ENCODE results near the gene C15orf61.
A peak's percentile ranks its signal among the peaks of the same experiment; 100 is the strongest.

Gene C15orf61

DNA sequence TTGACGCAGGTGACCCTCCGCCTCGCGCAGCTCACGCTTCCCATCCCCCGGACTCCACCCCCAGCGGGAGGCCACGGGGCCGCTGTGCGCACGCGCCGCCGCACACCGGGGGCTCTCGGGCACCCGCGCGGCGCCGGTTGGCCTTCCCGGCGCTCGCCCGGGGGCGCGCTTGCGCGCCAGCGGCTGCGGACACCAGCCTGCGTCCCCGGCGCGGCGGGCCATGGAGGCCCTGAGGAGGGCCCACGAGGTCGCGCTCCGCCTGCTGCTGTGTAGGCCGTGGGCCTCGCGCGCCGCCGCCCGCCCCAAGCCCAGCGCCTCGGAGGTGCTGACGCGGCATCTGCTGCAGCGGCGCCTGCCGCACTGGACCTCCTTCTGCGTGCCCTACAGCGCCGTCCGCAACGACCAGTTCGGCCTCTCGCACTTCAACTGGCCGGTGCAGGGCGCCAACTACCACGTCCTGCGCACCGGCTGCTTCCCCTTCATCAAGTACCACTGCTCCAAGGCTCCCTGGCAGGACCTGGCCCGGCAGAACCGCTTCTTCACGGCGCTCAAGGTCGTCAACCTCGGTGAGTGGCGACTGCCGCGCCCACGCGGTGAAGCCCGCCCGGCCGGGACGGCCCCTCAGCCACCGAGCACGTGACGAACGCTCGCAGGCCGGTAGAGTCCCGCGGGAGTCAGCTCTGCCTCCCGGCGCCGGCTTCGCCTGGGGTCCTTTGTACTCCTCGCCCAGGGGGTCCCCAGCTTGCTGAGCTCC lies at the start of gene C15orf61:
Gene C15orf61, plus strand, starts transcription at position 103 of the 754 bp plus-strand sequence. Its CDS starts 118 bp downstream, at position 221.
- peak within 1 kb of the TSS; percentile 97 for H3K27ac ChIP-seq

DNA sequence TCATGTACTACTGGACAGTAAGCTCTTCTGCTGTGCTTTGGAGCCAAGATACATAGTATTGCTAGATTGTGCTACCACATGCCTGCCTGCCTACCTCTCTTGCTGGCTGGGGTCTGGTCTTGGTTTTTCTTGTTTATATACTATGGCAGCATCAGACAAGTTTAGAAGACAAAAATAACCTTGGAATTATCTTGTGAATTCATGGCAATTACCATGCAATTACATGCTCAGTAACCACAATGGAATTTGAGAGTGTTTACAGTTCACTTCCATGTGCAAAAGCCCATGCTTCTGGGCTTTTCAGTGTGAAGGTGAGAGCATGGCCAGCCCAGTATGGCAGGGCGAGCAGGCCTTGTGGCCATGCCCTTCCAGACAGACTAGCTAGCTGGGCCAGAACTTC lies 48.0 kb upstream of the C15orf61 start:
- no peak overlapping the region for H3K27ac ChIP-seq

More for the DNA sequence above, at the start of gene C15orf61:
- peak; percentile 96 for TF ChIP-seq ZFX (IDR thresholded peaks at IDR 0.05)
- TF ChIP-seq, protein P1, sequence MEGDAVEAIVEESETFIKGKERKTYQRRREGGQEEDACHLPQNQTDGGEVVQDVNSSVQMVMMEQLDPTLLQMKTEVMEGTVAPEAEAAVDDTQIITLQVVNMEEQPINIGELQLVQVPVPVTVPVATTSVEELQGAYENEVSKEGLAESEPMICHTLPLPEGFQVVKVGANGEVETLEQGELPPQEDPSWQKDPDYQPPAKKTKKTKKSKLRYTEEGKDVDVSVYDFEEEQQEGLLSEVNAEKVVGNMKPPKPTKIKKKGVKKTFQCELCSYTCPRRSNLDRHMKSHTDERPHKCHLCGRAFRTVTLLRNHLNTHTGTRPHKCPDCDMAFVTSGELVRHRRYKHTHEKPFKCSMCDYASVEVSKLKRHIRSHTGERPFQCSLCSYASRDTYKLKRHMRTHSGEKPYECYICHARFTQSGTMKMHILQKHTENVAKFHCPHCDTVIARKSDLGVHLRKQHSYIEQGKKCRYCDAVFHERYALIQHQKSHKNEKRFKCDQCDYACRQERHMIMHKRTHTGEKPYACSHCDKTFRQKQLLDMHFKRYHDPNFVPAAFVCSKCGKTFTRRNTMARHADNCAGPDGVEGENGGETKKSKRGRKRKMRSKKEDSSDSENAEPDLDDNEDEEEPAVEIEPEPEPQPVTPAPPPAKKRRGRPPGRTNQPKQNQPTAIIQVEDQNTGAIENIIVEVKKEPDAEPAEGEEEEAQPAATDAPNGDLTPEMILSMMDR (conservative IDR thresholded peaks at IDR 0.05): peak; percentile 28

GRCh38 chr15:67474405-67475110 lies 46.4 kb upstream of the C15orf61 start:
- no peak for TF ChIP-seq ZFX (IDR thresholded peaks at IDR 0.05)
- TF ChIP-seq, protein P1 (conservative IDR thresholded peaks at IDR 0.05): no peak

More for the DNA sequence above, 48.0 kb upstream of the C15orf61 start:
- TF ChIP-seq ZFX (IDR thresholded peaks at IDR 0.05): no peak
- TF ChIP-seq, protein P1 (conservative IDR thresholded peaks at IDR 0.05): no peak

DNA sequence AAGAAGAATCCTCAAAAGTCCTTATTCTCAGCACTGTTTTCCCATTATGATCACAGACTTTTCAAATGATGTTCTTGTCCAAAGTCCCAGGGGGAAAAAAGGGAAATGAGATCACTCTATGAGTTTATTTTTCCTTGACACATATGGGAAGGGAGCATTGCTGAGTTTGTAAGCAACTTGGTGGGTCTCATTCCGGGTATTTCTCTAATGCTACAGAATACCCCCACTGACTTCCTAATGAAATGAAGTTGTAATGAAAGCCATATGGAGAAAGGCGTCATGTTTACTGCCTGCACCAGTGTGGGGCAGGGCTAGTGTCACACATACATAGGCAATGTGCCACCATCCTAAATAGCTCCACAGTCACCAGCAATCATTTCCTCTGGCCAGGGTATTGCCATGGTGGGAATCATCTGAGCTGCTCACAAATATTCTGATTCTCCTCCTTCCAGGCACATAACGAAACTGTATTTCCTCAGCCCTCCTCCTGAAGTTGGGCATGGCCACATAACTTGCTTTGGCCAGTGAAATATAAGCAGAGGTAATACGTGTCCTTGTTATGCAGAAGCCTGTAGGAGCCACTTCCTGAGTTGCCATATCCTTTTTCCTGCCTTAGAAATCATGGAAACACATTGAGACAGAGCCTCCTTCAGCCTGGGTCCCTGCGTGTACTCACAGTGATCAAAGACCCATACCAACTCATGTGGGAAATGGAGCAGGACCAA lies 41.0 kb upstream of the C15orf61 start:
- H3K27ac ChIP-seq: no peak overlapping the region
- TF ChIP-seq, protein P1 (conservative IDR thresholded peaks at IDR 0.05): no peak
- TF ChIP-seq ZFX (IDR thresholded peaks at IDR 0.05): no peak

More at GRCh38 chr15:67474405-67475110, 46.4 kb upstream of the C15orf61 start:
- no peak overlapping the region for H3K27ac ChIP-seq

- no peak for TF ChIP-seq ZFX (IDR thresholded peaks at IDR 0.05)
- TF ChIP-seq, protein P1 (conservative IDR thresholded peaks at IDR 0.05): no peak
- no peak overlapping the region for H3K27ac ChIP-seq
Measured at GRCh38 chr15:67480741-67481140, 40.2 kb upstream of the C15orf61 start.

DNA sequence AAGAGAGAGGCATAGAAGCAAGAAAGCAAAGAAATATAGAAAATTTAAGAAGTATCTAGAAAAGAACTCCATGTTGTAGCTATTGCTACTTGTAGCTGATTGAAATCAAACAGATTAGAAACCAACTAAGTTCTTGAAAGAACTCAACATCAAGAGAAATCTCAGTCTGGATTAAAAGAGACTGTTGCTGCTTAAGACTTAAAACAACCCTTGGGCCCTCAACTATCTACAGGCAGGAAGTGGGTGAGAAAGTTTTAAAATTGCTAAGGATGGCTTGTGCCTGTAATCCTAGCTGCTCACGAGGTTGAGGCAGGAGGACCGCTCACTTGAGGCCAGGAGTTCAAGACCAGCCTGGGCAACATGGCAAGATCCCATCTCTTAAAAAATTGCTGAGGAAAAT lies 39.3 kb upstream of the C15orf61 start:
- H3K27ac ChIP-seq: no peak overlapping the region
- no peak for TF ChIP-seq ZFX (IDR thresholded peaks at IDR 0.05)
- TF ChIP-seq, protein P1 (conservative IDR thresholded peaks at IDR 0.05): no peak

All from C4-2B (cell line).